Endothelial cell of umbilical vein (primary cell): Measurements from ENCODE around the gene MROH7. TPM values are rescaled to one million over a fixed set of nuclear protein-coding genes. Genes with fewer than 3 reads are reported as not detected.

Source experiments
- BruUV-seq: library from RNA; stranded (reverse); fragments of 400-500 nt; replicated peaks from 2 replicates; lab custom pipeline; 2021; lab: Mats Ljungman, UMichigan
- CTCF ChIA-PET: fragments of 300-600, 350-600 bp; sonication (Branson Sonifier 250); formaldehyde crosslinking; loops from one replicate; lab custom pipeline; 2021; ENCODE audit warnings: antibody characterized with exemption, inconsistent platforms; lab: Charles Lee
- POLR2A ChIA-PET: fragments of 300-600, 350-600 bp; sonication (Branson Sonifier 250); formaldehyde crosslinking; loops from one replicate; lab custom pipeline; 2021; ENCODE audit warnings: antibody characterized with exemption, inconsistent platforms; lab: Charles Lee
- DNase-seq: peaks from one replicate; pipeline ENCODE4 v3.0.0-alpha.2; 2011; ENCODE audit warnings: low read depth, low spot score
- FAIRE-seq: peaks from 2 replicates; lab custom pipeline; 2011; peaks lifted over from hg19 to GRCh38; lab: Jason Lieb, UNC
- H2AFZ ChIP-seq: 2 replicates; pipeline ENCODE4 v1.6.0; 2012; ENCODE audit warnings: low read depth, low read length, control low read depth, inconsistent platforms
- H3K27ac ChIP-seq: 2 replicates; pipeline ENCODE4 v1.5.1; 2011; ENCODE audit warnings: low read depth, mild to moderate bottlenecking, control low read depth, low read length, moderate library complexity; ENCODE audit not compliant: insufficient read depth
- H3K27me3 ChIP-seq, 2 experiments: 2 replicates each; pipeline versions ENCODE4 v1.6.0 to v1.6.1; 2011; ENCODE audit warnings: low read length in 2 of 2, mixed read lengths in 1 of 2; ENCODE audit not compliant: control insufficient read depth in 2 of 2, insufficient read depth in 2 of 2
- H3K36me3 ChIP-seq, 2 experiments: 2 replicates in 1 of 2; 3 replicates in 1 of 2; pipeline ENCODE4 v1.5.1; 2011; ENCODE audit warnings: low read length in 2 of 2, mild to moderate bottlenecking in 1 of 2, moderate library complexity in 1 of 2; ENCODE audit not compliant: control insufficient read depth in 2 of 2, insufficient read depth in 2 of 2; ENCODE audit errors: extremely low read depth in 1 of 2
- H3K4me1 ChIP-seq: 3 replicates; pipeline ENCODE4 v1.5.1; 2011; ENCODE audit warnings: mild to moderate bottlenecking, low read length; ENCODE audit not compliant: control insufficient read depth, insufficient read depth; ENCODE audit errors: extremely low read depth
- H3K4me2 ChIP-seq: 2 replicates; pipeline ENCODE4 v1.6.1; 2011; ENCODE audit warnings: low read length, control low read depth, mixed read lengths; ENCODE audit not compliant: insufficient read depth
- H3K4me3 ChIP-seq, 3 experiments: fragments of 200-600 bp in 1 of 3; sonication (generic), shearing (Covaris generic) in 1 of 3; replicated peaks in 1 of 3; 2 replicates each; pipeline ENCODE4 v1.5.1; 2011 to 2016; ENCODE audit warnings: control low read depth in 3 of 3, low read length in 3 of 3, mild to moderate bottlenecking in 2 of 3, inconsistent platforms in 1 of 3, low read depth in 1 of 3, moderate library complexity in 1 of 3; ENCODE audit not compliant: insufficient read depth in 1 of 3
- H3K79me2 ChIP-seq: 2 replicates; pipeline ENCODE4 v1.6.0; 2012; ENCODE audit warnings: low read length, inconsistent platforms; ENCODE audit not compliant: control insufficient read depth, insufficient read depth
- H3K9ac ChIP-seq: replicated peaks from 2 replicates; pipeline ENCODE3; 2011; ENCODE audit warnings: low read length, control low read depth; ENCODE audit not compliant: insufficient read depth; ENCODE audit errors: extremely low read depth
- H3K9me1 ChIP-seq: replicated peaks from 3 replicates; pipeline ENCODE4 v1.6.0; 2011; ENCODE audit warnings: mild to moderate bottlenecking, low read length; ENCODE audit not compliant: control insufficient read depth, insufficient read depth; ENCODE audit errors: extremely low read depth
- H3K9me3 ChIP-seq: replicated peaks from 2 replicates; pipeline ENCODE4 v1.5.1; 2012; ENCODE audit warnings: low read length, inconsistent platforms; ENCODE audit not compliant: control insufficient read depth, insufficient read depth
- H4K20me1 ChIP-seq: replicated peaks from 2 replicates; pipeline ENCODE3; 2011; ENCODE audit warnings: mild to moderate bottlenecking, low read length; ENCODE audit not compliant: control insufficient read depth, insufficient read depth; ENCODE audit errors: extremely low read depth
- EZH2 ChIP-seq: IDR thresholded peaks from 2 replicates; pipeline ENCODE4 v1.6.1; 2012; ENCODE audit warnings: borderline replicate concordance, low read depth, mild to moderate bottlenecking, moderate library complexity, low read length, inconsistent platforms; ENCODE audit not compliant: severe bottlenecking
- FOS ChIP-seq: IDR thresholded peaks from 2 replicates; pipeline ENCODE4 v1.6.1; 2011; ENCODE audit warnings: mild to moderate bottlenecking, low read length, moderate library complexity, borderline replicate concordance; ENCODE audit not compliant: insufficient read depth
- GATA2 ChIP-seq: IDR thresholded peaks from 2 replicates; pipeline ENCODE4 v1.7.0; 2011; ENCODE audit warnings: low read depth, mild to moderate bottlenecking, moderate library complexity, mixed read lengths, low read length; ENCODE audit not compliant: insufficient read length, insufficient read depth
- JUN ChIP-seq: IDR thresholded peaks from 2 replicates; pipeline ENCODE4 v1.6.1; 2011; ENCODE audit warnings: borderline replicate concordance, low read depth; ENCODE audit not compliant: insufficient read length, insufficient read depth
- MYC ChIP-seq: IDR thresholded peaks from one replicate; pipeline ENCODE4 v1.6.1; 2011; ENCODE audit warnings: mild to moderate bottlenecking, low read depth, low read length
- POLR2A ChIP-seq: IDR thresholded peaks from 2 replicates; pipeline ENCODE4 v1.6.1; 2012; ENCODE audit warnings: low read depth, mild to moderate bottlenecking, control low read depth, low read length
- POLR2AphosphoS5 ChIP-seq: IDR thresholded peaks from 2 replicates; pipeline ENCODE4 v1.6.1; 2012; ENCODE audit warnings: low read depth, mild to moderate bottlenecking, control low read depth, low read length, moderate library complexity; ENCODE audit not compliant: insufficient read depth
- dilution Hi-C: fragments of 300-500 bp; cut with MboI; formaldehyde crosslinking; loops from one replicate; pipeline ENCODE4 v1.15.0; 2019; ENCODE audit warnings: low sequenced_read_pairs; ENCODE audit not compliant: extremely low pct_ligation_motif_present
- intact Hi-C: fragments of 100-400 bp; cut with micrococcal nuclease; formaldehyde crosslinking; loops from one replicate; pipeline ENCODE4 v1.10.0; 2022
- polyA plus RNA-seq, 4 experiments: library from polyadenylated mRNA; depleted of rRNA in 3 of 4; stranded (reverse) in 3 of 4; unstranded in 1 of 4; fragments of >200 nt; gene quantifications; 2 replicates each; pipeline versions ENCODE4 v1.2.1 to v1.2.3, GENCODE V29; 2011 to 2012; ENCODE audit warnings: missing spikeins in 1 of 4
- total RNA-seq: library from RNA; stranded (reverse); gene quantifications from 2 replicates; pipeline ENCODE4 v1.2.3, GENCODE V29; 2021
- TF ChIP-seq, protein P1 (sequence below), 2 donors: IDR thresholded peaks; 1 replicate in 1 of 2; 2 replicates in 1 of 2; pipeline ENCODE4 v1.5.1; 2011; ENCODE audit warnings: low read length in 2 of 2, mild to moderate bottlenecking in 2 of 2, moderate library complexity in 2 of 2, control low read depth in 1 of 2, inconsistent platforms in 1 of 2, low read depth in 1 of 2; ENCODE audit not compliant: insufficient read depth in 1 of 2; ENCODE audit errors: extremely low read depth in 1 of 2
- TF ChIP-seq, protein P2 (sequence below): IDR thresholded peaks from 2 replicates; pipeline ENCODE4 v1.6.1; 2011; ENCODE audit not compliant: insufficient read depth, insufficient read length

Gene MROH7
- total and polyA plus RNA-seq, 2 donors (not counting 3 experiments of a cell fraction or from before 2014, with no cell fraction given) = 0.06 to 0.24 TPM

DNA sequence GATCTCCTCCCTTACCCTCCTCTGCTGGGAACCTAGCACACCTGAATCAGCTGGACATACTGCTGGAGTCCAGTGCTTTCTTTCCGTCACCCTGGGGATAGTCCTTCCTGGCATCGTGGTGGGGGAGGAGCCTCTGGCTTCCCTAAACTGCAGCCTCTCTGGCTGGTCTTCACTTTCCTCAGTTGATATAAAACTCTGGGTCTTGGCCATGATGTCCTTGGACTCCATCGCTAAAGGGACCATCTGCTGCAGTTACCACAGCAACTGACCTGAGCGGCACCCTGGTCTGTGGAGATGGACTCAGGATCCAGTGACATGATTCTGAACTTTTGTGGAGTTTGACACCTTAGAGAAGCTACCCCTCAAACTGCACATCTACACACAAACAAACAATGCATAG, 99.9 kb downstream of the MROH7 start:
- FAIRE-seq (no peak), DNase-seq (no peak)
- H3K4me1 ChIP-seq = no peaks in the 10 kb centered on the region
- TSS peak; percentile 49 for BruUV-seq
- intact Hi-C loops = no loop called here
- H3K9me3 ChIP-seq = no peaks in the 10 kb centered on the region
- no peaks in the 10 kb centered on the region for H3K79me2 ChIP-seq
- H3K9ac ChIP-seq = no peak overlapping the region
- ChIA-PET CTCF (interaction anchor here (1.1 kb wide), 1 partner anchor 15 kb away, joined by 3 read pairs; no protein-coding TSS in a partner anchor), POLR2A (no interaction called here)
- no peak overlapping the region for H3K4me3 ChIP-seq
- H3K27me3 ChIP-seq = no peaks in the 10 kb centered on the region
- H3K9me1 ChIP-seq = no peaks in the 10 kb centered on the region
- H3K27ac ChIP-seq = no peak overlapping the region
- TF ChIP-seq, protein P1, sequence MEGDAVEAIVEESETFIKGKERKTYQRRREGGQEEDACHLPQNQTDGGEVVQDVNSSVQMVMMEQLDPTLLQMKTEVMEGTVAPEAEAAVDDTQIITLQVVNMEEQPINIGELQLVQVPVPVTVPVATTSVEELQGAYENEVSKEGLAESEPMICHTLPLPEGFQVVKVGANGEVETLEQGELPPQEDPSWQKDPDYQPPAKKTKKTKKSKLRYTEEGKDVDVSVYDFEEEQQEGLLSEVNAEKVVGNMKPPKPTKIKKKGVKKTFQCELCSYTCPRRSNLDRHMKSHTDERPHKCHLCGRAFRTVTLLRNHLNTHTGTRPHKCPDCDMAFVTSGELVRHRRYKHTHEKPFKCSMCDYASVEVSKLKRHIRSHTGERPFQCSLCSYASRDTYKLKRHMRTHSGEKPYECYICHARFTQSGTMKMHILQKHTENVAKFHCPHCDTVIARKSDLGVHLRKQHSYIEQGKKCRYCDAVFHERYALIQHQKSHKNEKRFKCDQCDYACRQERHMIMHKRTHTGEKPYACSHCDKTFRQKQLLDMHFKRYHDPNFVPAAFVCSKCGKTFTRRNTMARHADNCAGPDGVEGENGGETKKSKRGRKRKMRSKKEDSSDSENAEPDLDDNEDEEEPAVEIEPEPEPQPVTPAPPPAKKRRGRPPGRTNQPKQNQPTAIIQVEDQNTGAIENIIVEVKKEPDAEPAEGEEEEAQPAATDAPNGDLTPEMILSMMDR (IDR thresholded peaks at IDR 0.05; ENCODE audit: extremely low read depth in 1 of 2, insufficient read depth in 1 of 2, low read depth in 1 of 2, low read length in 2 of 2) = no peak
- TF ChIP-seq JUN = no peak
- no peak for TF ChIP-seq EZH2
- TF ChIP-seq MYC = no peak
- no peak for TF ChIP-seq GATA2
- no peak for TF ChIP-seq POLR2AphosphoS5
- no peak for TF ChIP-seq FOS
- TF ChIP-seq, protein P2, sequence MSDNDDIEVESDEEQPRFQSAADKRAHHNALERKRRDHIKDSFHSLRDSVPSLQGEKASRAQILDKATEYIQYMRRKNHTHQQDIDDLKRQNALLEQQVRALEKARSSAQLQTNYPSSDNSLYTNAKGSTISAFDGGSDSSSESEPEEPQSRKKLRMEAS = no peak
- no peak for TF ChIP-seq POLR2A
- H4K20me1 ChIP-seq = no peaks in the 10 kb centered on the region
- H2AFZ ChIP-seq = no peak overlapping the region
- H3K36me3 ChIP-seq = peaks cover 6 to 37% of the 10 kb centered on the region in 2 experiments
- H3K4me2 ChIP-seq = no peak overlapping the region
- dilution Hi-C loops = no loop called here
